IPS DF 6.9 (cell line): ENCODE data around the gene AAMP.

Source experiments
- DNase-seq: peaks from one replicate; pipeline ENCODE4 v3.0.0-alpha.2; 2013; ENCODE audit warnings: low read depth, low spot score
- H3K27ac ChIP-seq: one replicate; pipeline ENCODE4 v1.5.1; 2013; ENCODE audit warnings: low read length, control low read depth
- H3K27me3 ChIP-seq: 2 replicates; pipeline ENCODE4 v1.6.1; 2013; ENCODE audit warnings: mild to moderate bottlenecking, low read length; ENCODE audit not compliant: control insufficient read depth, insufficient read depth
- H3K36me3 ChIP-seq: 2 replicates; pipeline ENCODE4 v1.6.1; 2013; ENCODE audit warnings: low read length; ENCODE audit not compliant: control insufficient read depth, insufficient read depth
- H3K4me1 ChIP-seq: 2 replicates; pipeline ENCODE4 v1.6.1; 2013; ENCODE audit warnings: low read length; ENCODE audit not compliant: control insufficient read depth, insufficient read depth
- H3K4me3 ChIP-seq: 2 replicates; pipeline ENCODE4 v1.5.1; 2013; ENCODE audit warnings: mild to moderate bottlenecking, low read length
- H3K9me3 ChIP-seq: 2 replicates; pipeline ENCODE4 v1.6.1; 2013; ENCODE audit warnings: low read length, inconsistent platforms; ENCODE audit not compliant: control insufficient read depth, insufficient read depth
- WGBS: extraction: QIAGEN DNeasy Blood & Tissue Kit; methylation state at CpG from one replicate; pipeline ENCODE4 v1.1.7; 2013; ENCODE audit warnings: mixed read lengths, missing lambda C conversion rate; ENCODE audit not compliant: insufficient read length, insufficient coverage; 5-methylcytosine and 5-hydroxymethylcytosine counted together

Gene AAMP

DNA sequence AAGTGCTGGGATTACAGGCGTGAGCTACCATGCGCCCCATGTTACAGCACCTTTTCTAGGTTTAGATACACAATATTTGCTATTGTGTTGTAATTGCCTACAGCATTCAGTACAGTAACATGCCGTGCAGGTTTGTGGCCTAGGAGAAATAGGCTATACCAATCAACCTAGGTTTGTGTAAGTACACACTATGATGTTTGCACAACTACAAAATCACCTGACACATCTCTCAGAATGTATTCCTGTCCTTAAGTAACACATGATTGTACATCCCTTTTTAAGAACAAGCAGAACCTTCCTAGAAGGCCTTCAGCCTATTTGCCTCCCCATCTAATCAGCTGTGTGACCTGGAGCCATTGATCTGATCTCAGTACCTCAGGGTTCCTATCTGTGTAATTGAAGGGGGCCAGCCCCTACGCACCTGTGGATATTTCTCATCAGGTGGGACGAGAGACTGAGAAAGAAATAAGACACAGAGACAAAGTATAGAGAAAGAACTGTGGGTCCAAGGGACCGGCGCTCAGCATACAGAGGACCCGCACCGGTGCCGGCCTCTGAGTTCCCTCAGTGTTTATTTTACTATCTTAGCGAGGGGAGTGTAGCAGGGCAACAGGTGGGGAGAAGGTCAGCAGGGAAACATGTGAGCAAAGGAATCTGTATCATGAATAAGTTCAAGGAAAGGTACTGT is 41.1 kb upstream of the AAMP start:
- Histone ChIP-seq H3K9me3 (no peaks in the 10 kb centered on the region), H3K36me3 (no peaks in the 10 kb centered on the region), H3K4me1 (no peaks in the 10 kb centered on the region), H3K4me3 (no peak overlapping the region), H3K27me3 (no peaks in the 10 kb centered on the region), H3K27ac (no peak overlapping the region)
- no peak for DNase-seq
- WGBS = no CpG with 5 or more reads among the region's 11 CpGs

DNA sequence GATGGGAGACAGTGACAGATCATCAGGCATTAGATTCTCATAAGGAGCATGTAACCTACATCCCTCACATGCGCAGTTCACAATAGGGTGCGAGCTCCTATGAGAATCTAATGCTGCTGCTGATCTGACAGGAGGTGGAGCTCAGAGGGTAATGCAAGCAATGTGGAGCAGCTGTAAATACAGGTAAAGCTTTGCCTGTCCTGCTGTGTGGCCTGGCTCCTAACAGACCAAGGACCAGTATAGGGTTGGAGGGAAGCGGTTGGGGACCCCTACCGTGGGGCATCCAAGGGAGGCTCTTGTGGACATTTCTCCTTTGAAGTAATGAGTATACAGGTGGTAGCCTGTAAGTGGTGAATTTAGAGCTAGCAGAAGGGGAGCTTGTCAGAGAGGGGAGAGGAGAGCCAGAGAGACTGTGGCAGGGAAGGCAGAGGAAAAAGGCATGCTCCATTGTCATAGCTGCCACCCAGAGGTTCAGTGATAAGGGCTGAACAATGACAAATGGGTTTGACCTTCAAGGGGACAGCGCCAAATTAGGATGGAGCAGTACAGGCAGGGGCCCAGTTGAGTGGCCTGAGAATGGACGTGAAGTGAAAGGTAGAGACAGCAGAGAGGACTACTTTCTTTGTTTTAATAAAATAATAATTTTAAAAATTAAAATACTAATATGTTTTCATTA is 37.6 kb upstream of the AAMP start:
- no peaks in the 10 kb centered on the region for H3K27me3 ChIP-seq
- no peak overlapping the region for H3K27ac ChIP-seq
- whole genome bisulfite sequencing = no CpG with 5 or more reads among the region's 6 CpGs
- H3K36me3 ChIP-seq = no peaks in the 10 kb centered on the region
- H3K4me1 ChIP-seq = no peaks in the 10 kb centered on the region
- DNase-seq = no peak
- no peaks in the 10 kb centered on the region for H3K9me3 ChIP-seq
- no peak overlapping the region for H3K4me3 ChIP-seq

DNA sequence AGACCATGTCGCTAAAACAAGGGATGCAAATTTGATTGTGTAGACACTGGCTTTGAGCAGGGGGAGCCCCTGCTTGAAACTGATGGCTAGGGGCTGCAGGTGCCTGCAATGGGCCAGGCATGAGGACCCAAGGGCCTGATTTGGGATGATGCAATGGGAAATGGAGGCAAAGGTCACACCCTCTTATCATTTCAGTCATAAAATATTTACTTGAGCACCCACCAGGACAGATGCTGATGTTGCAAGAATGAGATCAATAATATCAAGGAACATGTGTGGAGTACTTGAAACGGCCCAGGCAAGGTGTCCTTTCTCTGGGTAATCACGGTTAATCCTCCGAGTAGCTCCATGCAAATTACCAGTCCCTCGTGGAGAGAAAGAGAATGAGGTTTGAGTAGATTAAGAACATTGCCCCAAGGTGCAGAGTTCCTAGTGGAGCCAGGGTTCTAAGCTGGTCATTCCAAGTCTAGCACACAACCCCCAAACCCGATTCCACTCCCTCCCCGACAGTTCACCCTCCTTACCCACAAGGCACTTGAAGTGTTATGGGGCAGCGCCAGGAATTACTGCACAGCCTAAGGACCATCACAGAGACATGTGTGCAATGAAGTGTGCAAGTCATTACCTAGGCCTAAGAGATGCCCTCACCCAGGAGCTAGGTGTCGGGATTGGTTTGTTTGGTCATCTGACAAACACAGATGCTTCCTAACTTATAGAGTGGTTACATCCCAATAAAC is 36.4 kb upstream of the AAMP start:
- DNase-seq = no peak
- no peak overlapping the region for H3K4me3 ChIP-seq
- H3K36me3 ChIP-seq = no peaks in the 10 kb centered on the region
- H3K9me3 ChIP-seq = no peaks in the 10 kb centered on the region
- no peak overlapping the region for H3K27ac ChIP-seq
- no peaks in the 10 kb centered on the region for H3K27me3 ChIP-seq
- whole genome bisulfite sequencing = no CpG with 5 or more reads among the region's 9 CpGs
- H3K4me1 ChIP-seq = no peaks in the 10 kb centered on the region

DNA sequence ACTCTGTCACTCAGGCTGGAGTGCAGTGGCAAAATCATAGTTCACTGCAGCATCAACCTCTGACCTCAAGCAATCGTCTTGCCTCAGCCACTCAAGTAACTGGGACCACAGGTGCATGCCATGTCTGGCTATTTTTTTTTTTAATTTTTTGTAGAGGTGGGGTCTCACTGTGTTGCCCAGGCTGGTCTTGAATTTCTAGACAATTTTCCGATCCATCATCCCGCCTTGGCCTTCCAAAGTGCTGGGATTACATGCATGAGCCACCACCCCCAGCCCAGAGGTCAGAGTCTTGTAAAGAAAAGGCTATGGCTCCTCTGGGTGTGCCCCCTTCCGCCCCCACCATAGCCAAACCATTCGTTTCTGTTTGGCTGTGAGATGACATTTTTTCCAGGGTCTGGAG is 35.4 kb upstream of the AAMP start:
- Histone ChIP-seq H3K36me3 (no peaks in the 10 kb centered on the region), H3K27me3 (no peaks in the 10 kb centered on the region), H3K4me1 (no peaks in the 10 kb centered on the region), H3K9me3 (no peaks in the 10 kb centered on the region), H3K4me3 (no peak overlapping the region), H3K27ac (no peak overlapping the region)
- no CpG with 5 or more reads among the region's 5 CpGs for WGBS
- DNase-seq = no peak

DNA sequence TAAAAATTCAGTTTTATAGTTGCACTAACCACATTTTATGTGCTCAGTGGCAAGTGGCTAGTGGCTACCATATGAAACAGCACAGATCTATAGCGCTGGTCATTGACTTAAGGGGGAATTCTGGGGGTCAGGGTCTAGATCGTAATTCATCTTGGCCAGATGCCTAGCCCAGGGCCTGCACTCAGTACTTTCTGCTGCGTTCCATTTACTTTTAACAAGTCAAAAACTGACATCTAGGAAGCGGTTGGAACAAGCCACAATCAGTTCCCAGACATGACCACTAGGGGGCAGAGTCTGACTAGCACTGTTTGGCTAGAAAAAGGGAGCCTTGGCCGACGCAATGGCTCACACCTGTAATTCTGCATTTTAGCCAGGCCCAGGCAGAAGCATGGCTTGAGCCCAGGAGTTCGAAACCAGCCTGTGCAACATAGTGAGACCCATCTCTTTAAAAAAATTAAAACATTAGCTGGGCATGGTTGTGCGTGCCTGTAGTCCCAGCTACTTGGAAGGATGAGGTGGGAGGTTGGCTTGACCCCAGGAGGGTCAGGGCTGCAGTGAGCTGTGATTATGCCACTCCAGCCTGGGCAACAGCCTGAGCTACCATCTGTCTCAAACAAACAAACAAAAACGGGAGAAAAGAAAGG is 31.4 kb upstream of the AAMP start:
- Histone ChIP-seq H3K4me1 (no peaks in the 10 kb centered on the region), H3K4me3 (no peak overlapping the region), H3K9me3 (no peaks in the 10 kb centered on the region), H3K27me3 (no peaks in the 10 kb centered on the region), H3K36me3 (no peaks in the 10 kb centered on the region), H3K27ac (no peak overlapping the region)
- peak; percentile 83 for DNase-seq
- no CpG with 5 or more reads among the region's 9 CpGs for WGBS

DNA sequence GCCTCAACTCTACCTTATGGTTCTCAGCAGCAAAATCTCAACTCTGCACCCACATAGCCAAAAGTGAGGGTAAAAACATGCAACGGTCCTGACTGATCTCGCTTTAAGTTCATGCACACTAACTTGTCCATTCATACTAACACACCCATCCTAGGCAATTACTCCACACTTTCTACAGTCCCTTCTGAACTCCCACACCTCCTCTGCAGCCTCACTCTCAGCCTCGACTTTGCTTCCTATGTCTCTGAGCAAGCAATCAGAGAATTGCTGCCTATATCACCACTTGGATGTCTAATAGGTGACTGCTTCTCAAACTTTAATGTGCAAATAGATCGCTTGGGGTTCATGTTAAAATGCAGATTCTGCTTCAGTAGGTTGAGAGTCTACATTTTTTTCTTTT is 30.2 kb upstream of the AAMP start:
- no peak overlapping the region for H3K27ac ChIP-seq
- no peaks in the 10 kb centered on the region for H3K36me3 ChIP-seq
- no CpG with 5 or more reads among the region's 4 CpGs for WGBS
- H3K9me3 ChIP-seq = no peaks in the 10 kb centered on the region
- no peak for DNase-seq
- no peaks in the 10 kb centered on the region for H3K27me3 ChIP-seq
- H3K4me3 ChIP-seq = no peak overlapping the region
- H3K4me1 ChIP-seq = no peaks in the 10 kb centered on the region; the same call in 1 of the 2 replicates

DNA sequence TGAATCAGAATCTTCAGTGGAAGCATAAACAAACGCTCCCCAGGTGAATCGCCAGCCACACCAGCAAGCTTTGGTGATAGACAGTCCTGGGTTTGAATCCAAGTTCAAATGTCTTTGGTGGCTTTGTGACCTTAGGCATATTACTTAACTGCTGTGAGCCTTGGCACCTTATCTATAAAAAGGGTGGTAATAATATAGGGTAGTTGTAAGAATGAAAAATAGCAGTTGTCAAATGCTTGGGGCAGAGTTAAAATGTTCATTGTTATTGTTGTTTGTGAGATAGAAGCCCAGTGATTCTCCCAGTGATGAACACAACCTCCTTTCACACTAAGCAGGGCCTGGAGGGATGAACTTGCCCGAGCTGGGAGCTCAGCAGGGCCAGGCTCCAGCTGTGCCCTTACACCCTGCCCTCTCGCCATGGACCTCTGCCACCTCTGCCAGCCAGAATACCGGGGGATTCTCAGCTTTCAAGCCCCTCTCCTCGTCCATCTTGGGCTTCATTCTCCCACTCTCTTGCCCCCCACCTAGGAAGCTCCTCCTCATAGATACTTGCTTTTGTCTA is 28.5 kb upstream of the AAMP start:
- H3K27ac ChIP-seq = no peak overlapping the region

DNA sequence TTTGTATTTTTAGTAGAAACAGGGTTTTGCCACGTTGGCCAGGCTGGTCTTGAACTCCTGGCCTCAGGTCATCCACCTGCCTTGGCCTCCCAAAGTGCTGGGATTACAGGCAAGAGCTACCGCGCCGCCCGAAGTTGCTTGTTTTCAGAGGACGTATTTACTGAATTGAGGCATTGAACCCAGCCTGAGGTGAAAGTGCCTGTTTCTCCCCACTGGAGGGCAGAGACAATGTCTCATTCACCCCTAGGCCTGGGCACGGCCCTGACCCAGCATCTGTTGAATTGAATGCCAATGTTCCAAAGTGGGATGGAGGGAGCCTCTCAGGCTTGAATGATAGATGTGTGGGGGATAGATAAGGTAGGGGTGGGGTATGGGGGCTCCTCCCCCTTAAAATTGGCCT is 26.9 kb upstream of the AAMP start:
- Histone ChIP-seq H3K4me1 (peaks cover 2% of the 10 kb centered on the region; the same call in 1 of the 2 replicates), H3K4me3 (no peak overlapping the region), H3K9me3 (no peaks in the 10 kb centered on the region), H3K36me3 (no peaks in the 10 kb centered on the region), H3K27ac (no peak overlapping the region), H3K27me3 (no peaks in the 10 kb centered on the region)
- no peak for DNase-seq
- WGBS = no CpG with 5 or more reads among the region's 7 CpGs

More for the DNA sequence above, 28.5 kb upstream of the AAMP start:
- Histone ChIP-seq H3K4me1 (peaks cover 2% of the 10 kb centered on the region; the same call in 1 of the 2 replicates), H3K27me3 (no peaks in the 10 kb centered on the region), H3K9me3 (no peaks in the 10 kb centered on the region), H3K36me3 (no peaks in the 10 kb centered on the region), H3K4me3 (no peak overlapping the region)
- no peak for DNase-seq
- no CpG with 5 or more reads among the region's 6 CpGs for WGBS

DNA sequence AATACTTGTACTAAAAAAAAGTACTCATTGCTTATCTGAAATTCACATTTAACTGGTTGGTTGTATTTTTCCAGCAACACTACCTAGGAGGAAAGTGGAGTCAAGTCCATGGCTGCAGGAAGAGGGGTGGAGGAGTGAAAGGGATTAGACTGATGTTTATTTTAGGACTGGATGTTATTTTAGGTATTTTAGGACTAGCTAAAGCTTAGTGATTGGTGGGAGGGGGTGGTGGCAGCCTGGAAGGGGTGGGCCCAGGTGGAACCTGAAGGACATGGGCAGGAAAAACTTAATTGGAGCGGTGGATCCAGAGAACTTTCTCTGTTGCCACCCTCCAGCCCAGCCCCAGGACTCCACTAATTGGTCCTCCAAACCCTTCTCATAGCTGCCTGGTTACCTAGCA is 26.3 kb upstream of the AAMP start:
- no peaks in the 10 kb centered on the region for H3K27me3 ChIP-seq
- no CpG with 5 or more reads among the region's 1 CpG for WGBS
- no peak overlapping the region for H3K27ac ChIP-seq
- no peaks in the 10 kb centered on the region for H3K36me3 ChIP-seq
- no peak overlapping the region for H3K4me3 ChIP-seq
- no peak for DNase-seq
- no peaks in the 10 kb centered on the region for H3K9me3 ChIP-seq
- peaks cover 2% of the 10 kb centered on the region; the same call in 1 of the 2 replicates for H3K4me1 ChIP-seq

DNA sequence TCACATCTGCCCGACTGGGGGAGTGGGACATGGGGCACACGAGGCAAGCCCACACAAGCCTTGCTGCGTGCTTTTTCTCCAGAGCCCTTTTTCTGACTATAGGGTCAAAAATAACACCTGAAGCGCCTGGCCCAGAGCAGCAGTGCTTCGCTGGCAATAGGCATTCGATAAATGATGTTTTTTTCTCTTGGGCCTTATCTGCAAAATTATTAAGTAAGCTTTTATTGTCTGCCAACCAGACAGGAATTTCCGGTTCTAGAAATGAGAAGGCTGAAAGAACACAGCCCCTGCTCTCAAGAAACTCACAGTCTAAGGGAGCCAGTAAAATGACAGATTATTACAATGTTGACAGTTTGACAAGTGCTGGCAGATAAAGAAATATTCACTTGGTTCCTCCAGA is 25.1 kb upstream of the AAMP start:
- Histone ChIP-seq H3K27ac (no peak overlapping the region), H3K9me3 (no peaks in the 10 kb centered on the region), H3K4me1 (peaks cover 2% of the 10 kb centered on the region; the same call in 1 of the 2 replicates), H3K27me3 (no peaks in the 10 kb centered on the region), H3K36me3 (no peaks in the 10 kb centered on the region), H3K4me3 (no peak overlapping the region)
- WGBS = no CpG with 5 or more reads among the region's 7 CpGs
- DNase-seq = no peak
